RWPE2 (cell line): Measurements from ENCODE around the gene SLC44A5.
"Not testable (repeated sequence)": the region's sequence is repeated elsewhere in the genome, so short reads cannot be mapped to it uniquely, and the experiment has no call there.

Experiments
- ATAC-seq: fragments of 200-7000 bp; cut with Tn5 transposase; 3 replicates; pipeline ENCODE4 v1.9.1; 2021; ENCODE audit warnings: low read depth
- DNase-seq: peaks from one replicate; pipeline ENCODE4 v3.0.0-alpha.2; 2020; ENCODE audit warnings: low spot score
- H3K27ac ChIP-seq: fragments of 450-650 bp; 2 replicates; pipeline ENCODE4 v1.5.1; 2017; ENCODE audit warnings: mild to moderate bottlenecking; ENCODE audit not compliant: poor library complexity, severe bottlenecking
- H3K27me3 ChIP-seq: fragments of 250-450 bp; sonication (Bioruptor Pico); 2 replicates; pipeline ENCODE4 v1.5.1; 2021; ENCODE audit warnings: mild to moderate bottlenecking, moderate library complexity; ENCODE audit not compliant: insufficient read depth, poor library complexity, severe bottlenecking
- H3K36me3 ChIP-seq: fragments of 250-450 bp; sonication (Bioruptor Pico); 2 replicates; pipeline ENCODE4 v1.5.1; 2020; ENCODE audit warnings: low read depth, mild to moderate bottlenecking, moderate library complexity
- H3K4me1 ChIP-seq: fragments of 250-450 bp; sonication (Bioruptor Pico); 2 replicates; pipeline ENCODE4 v1.5.1; 2021; ENCODE audit warnings: mild to moderate bottlenecking, moderate library complexity; ENCODE audit not compliant: insufficient read depth, poor library complexity, severe bottlenecking
- H3K4me3 ChIP-seq: fragments of 250-450 bp; sonication (Bioruptor Pico); 2 replicates; pipeline ENCODE4 v1.5.1; 2021; ENCODE audit warnings: mild to moderate bottlenecking, moderate library complexity; ENCODE audit not compliant: severe bottlenecking
- H3K9me3 ChIP-seq: fragments of 250-450 bp; sonication (Bioruptor Pico); 2 replicates; pipeline ENCODE4 v1.5.1; 2021; ENCODE audit warnings: mild to moderate bottlenecking, moderate library complexity; ENCODE audit not compliant: severe bottlenecking
- CTCF ChIP-seq: fragments of 450-650 bp; IDR thresholded peaks from one replicate; pipeline ENCODE4 v1.5.1; 2017; ENCODE audit warnings: mild to moderate bottlenecking, moderate library complexity; ENCODE audit not compliant: poor library complexity, severe bottlenecking

The SLC44A5 gene

DNA sequence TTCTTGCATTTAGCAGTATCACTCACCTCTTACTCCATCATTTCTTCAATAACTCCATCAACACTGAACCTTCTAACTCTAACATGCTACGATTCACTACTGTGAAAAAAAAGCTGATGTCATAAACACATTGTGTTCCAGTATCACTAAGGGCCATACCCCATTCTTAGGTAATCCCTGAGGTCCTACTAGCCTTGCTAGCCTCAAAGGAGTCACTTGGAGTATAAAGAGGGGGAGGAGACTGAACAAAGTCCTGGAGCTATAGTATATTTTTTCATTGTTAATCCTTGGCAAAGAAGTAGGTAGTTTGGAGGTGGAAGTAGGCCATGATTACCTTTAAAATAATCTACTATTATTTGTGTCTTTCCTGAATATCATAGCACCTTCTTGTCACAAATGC lies at the start of gene SLC44A5:
Gene SLC44A5, minus strand, starts transcription at position 101 of the 400 bp plus-strand sequence. CDS start 69,667 bp downstream, outside the sequence.
- H3K27ac ChIP-seq, result no peak within 1 kb of the TSS
- no peak within 1 kb of the TSS for H3K4me3 ChIP-seq
- no peak for TF ChIP-seq CTCF
- no peaks in the 10 kb centered on the region for H3K4me1 ChIP-seq
- H3K9me3 ChIP-seq, result no peaks in the 10 kb centered on the region
- H3K36me3 ChIP-seq, result no peaks in the 10 kb centered on the region
- peaks cover 52% of the 10 kb centered on the region for H3K27me3 ChIP-seq
- DNase-seq (no peak), ATAC-seq (no peak)

DNA sequence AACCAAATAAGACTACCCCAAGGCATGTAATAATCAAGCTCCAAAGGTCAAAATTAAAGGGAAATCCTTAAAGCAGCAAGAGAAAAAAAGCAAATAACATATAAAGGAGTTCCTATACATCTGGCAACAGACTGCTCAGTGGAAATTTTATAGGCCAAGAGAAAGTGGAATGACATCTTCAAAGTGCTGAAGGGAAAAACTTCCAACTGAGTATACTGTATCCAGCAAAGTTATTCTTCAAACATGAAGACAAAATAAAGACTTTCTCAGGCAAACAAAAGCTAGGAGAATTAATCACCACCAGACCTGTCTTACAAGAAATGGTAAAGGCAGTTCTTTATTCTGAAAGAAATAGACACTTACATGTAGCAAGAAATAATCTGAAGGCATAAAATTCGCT lies 45.0 kb upstream of the SLC44A5 start:
- H3K9me3 ChIP-seq, result no peaks in the 10 kb centered on the region
- no peaks in the 10 kb centered on the region for H3K36me3 ChIP-seq
- no peak for DNase-seq
- peaks cover 4% of the 10 kb centered on the region for H3K27me3 ChIP-seq
- no peaks in the 10 kb centered on the region for H3K4me1 ChIP-seq
- ATAC-seq, result no peak
- TF ChIP-seq CTCF, result no peak
- no peak overlapping the region for H3K4me3 ChIP-seq
- no peak overlapping the region for H3K27ac ChIP-seq

DNA sequence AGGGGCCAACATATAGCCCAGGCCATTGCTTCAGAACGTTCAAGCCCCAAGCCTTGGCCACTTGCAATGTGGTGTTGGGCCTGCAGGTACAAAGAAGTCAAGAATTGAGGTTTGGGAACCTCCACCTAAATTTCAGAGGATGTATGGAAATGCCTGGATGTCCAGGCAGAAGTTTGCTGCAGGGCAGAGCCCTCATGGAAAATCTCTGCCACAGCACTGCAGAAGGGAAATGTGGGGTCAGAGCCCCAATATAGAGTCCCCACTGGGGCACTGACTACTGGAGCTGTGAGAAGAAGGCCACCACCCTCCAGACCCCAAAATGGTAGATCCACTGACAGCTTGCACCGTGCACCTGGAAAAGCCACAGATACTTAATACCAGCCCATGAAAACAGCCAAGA lies 36.3 kb upstream of the SLC44A5 start:
- not testable (repeated sequence) for DNase-seq, H3K27me3 ChIP-seq, H3K4me1 ChIP-seq, H3K4me3 ChIP-seq, ATAC-seq, H3K9me3 ChIP-seq, H3K36me3 ChIP-seq, H3K27ac ChIP-seq

GRCh38 chr1:75645153-75645552 lies 34.2 kb upstream of the SLC44A5 start:
- not testable (repeated sequence) for H3K9me3 ChIP-seq, H3K27ac ChIP-seq, H3K36me3 ChIP-seq, DNase-seq, H3K4me3 ChIP-seq, H3K27me3 ChIP-seq, ATAC-seq, H3K4me1 ChIP-seq

- Histone ChIP-seq H3K4me1 (no peaks in the 10 kb centered on the region), H3K27me3 (peaks cover 6% of the 10 kb centered on the region), H3K27ac (no peak overlapping the region), H3K9me3 (no peaks in the 10 kb centered on the region), H3K36me3 (no peaks in the 10 kb centered on the region), H3K4me3 (no peak overlapping the region)
- DNase-seq (no peak), ATAC-seq (no peak)
- TF ChIP-seq CTCF, result no peak
Observed at GRCh38 chr1:75643460-75643859, 32.5 kb upstream of the SLC44A5 start.

DNA sequence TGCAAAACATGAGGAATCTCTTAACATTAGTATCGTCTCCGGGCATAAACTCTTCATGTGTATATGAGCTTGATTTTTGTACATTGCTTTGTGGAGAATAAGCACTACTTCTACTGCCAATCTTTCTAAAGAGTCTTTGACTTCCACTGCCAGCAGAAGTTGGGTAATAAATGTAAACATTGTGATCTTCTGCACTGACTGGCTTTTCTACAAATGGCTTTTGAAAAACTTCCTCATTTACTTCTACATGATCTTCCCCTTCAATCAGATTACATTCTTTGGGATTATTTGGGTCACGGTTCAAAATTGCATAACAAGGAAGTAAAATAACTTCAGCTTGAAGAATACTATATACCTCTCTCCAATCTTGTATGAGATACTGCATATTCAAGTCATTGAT lies 30.4 kb upstream of the SLC44A5 start:
- Histone ChIP-seq H3K36me3 (no peaks in the 10 kb centered on the region), H3K4me1 (peaks cover 2% of the 10 kb centered on the region), H3K27me3 (peaks cover 8% of the 10 kb centered on the region), H3K27ac (no peak overlapping the region), H3K4me3 (no peak overlapping the region), H3K9me3 (no peaks in the 10 kb centered on the region)
- no peak for TF ChIP-seq CTCF
- ATAC-seq (no peak), DNase-seq (no peak)
